T-helper 17 cell (primary cell): ENCODE results near the gene ZDHHC13. TPM values are rescaled to one million over a fixed set of nuclear protein-coding genes. Genes with fewer than 3 reads are reported as not detected.

Experiments
- ATAC-seq: fragments of 150-1000 bp; cut with Tn5 transposase; 2 replicates; pipeline ENCODE4 v1.10.0; 2021; ENCODE audit warnings: mild to moderate bottlenecking, moderate library complexity
- DNase-seq, 3 donors: peaks; one replicate each; pipeline versions ENCODE4 v3.0.0 to v3.0.0-alpha.2; 2020 to 2021
- H3K9me3 ChIP-seq: one replicate; pipeline ENCODE4 v1.7.0; 2013; ENCODE audit warnings: low read length, mild to moderate bottlenecking; ENCODE audit not compliant: control insufficient read depth, poor library complexity, severe bottlenecking
- H3K27ac Mint-ChIP-seq: one replicate; pipeline ENCODE4 v1.8.0; 2022; ENCODE audit warnings: mild to moderate bottlenecking, moderate library complexity, mixed read lengths
- H3K27me3 Mint-ChIP-seq: one replicate; pipeline ENCODE4 v1.8.0; 2022; ENCODE audit warnings: mixed read lengths
- H3K36me3 Mint-ChIP-seq: one replicate; pipeline ENCODE4 v1.8.0; 2022; ENCODE audit warnings: low read depth, mixed read lengths
- H3K4me1 Mint-ChIP-seq: one replicate; pipeline ENCODE4 v1.8.0; 2022; ENCODE audit warnings: mild to moderate bottlenecking, mixed read lengths
- H3K4me3 Mint-ChIP-seq: one replicate; pipeline ENCODE4 v1.8.0; 2022; ENCODE audit warnings: mild to moderate bottlenecking, moderate library complexity, mixed read lengths
- total RNA-seq, 4 donors: library from RNA in 2 of 4; stranded (reverse) in 2 of 4; gene quantifications; one replicate each; pipeline ENCODE4 v1.2.3 and lab custom pipeline; 2022 to 2026

The ZDHHC13 gene
- total RNA-seq, 2 donors from 2014 or later: 7.3 to 13.3 TPM

GRCh38 chr11:19187114-19187832 is 70.3 kb downstream of the ZDHHC13 start:
- no peaks in the 10 kb centered on the region for H3K27me3 Mint-ChIP-seq
- H3K4me1 Mint-ChIP-seq: no peaks in the 10 kb centered on the region
- H3K9me3 ChIP-seq: no peaks in the 10 kb centered on the region
- H3K27ac Mint-ChIP-seq: no peak overlapping the region
- ATAC-seq (no peak), DNase-seq (no peak)
- no peak overlapping the region for H3K4me3 Mint-ChIP-seq
- no peaks in the 10 kb centered on the region for H3K36me3 Mint-ChIP-seq

DNA sequence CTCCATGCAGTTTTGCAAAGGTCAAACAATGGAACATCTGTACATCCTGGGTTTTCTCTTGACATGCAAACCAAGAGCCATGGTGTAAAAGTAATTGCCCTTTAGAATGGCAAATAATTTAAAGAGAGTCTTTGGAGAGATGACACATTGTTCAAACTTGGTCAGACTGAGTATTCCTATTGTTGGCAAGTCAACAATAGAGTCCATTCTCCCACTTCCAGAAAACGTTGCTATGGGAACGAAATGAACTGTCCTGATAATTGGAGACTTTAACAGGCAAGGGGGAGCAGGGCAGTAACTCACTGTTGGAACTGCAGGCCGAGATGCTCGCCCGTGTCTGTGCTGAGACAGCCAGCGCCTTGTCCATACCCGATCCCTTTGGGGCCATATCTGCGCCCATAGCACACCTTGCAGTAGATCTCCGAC is 70.9 kb downstream of the ZDHHC13 start:
- H3K9me3 ChIP-seq: no peaks in the 10 kb centered on the region
- Mint-ChIP-seq H3K27me3 (no peaks in the 10 kb centered on the region), H3K4me1 (no peaks in the 10 kb centered on the region), H3K4me3 (no peak overlapping the region), H3K27ac (no peak overlapping the region), H3K36me3 (no peaks in the 10 kb centered on the region)
- ATAC-seq (no peak), DNase-seq (no peak)

DNA sequence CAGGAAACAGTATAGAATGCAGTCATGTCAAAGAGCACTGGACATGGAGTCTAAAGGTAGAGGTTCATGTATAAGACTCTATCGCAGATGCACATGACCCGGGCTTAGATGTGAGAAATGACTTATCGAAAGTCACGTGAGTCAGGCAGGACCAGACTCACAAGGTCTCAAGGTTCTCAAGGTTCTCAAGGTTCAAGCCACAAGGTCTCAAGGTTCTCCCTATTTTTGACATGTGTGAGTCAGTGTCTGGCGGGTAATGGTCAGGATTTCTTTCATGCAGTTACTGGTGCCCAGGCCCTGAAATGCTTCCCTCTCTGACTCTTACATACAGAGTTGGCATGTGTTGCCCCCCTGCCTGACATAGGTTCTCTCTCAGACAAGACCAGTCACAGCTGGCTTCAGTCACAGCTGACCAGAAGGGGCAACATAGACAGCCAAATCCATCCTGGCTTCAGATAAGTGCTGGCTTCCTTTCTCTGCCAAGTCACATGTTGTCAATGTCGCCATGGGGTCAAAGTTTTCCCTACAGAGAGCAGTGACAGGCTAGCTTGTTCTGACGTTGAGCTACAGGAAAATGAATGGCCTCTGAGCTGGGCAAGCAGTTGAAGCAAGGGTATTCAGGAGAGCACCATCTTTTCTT is 74.7 kb downstream of the ZDHHC13 start:
- no peaks in the 10 kb centered on the region for H3K9me3 ChIP-seq
- H3K36me3 Mint-ChIP-seq: no peaks in the 10 kb centered on the region
- ATAC-seq (no peak), DNase-seq (no peak)
- H3K27ac Mint-ChIP-seq: no peak overlapping the region
- no peaks in the 10 kb centered on the region for H3K4me1 Mint-ChIP-seq
- no peak overlapping the region for H3K4me3 Mint-ChIP-seq
- H3K27me3 Mint-ChIP-seq: no peaks in the 10 kb centered on the region

GRCh38 chr11:19193916-19194315 is 76.9 kb downstream of the ZDHHC13 start:
- no peaks in the 10 kb centered on the region for H3K4me1 Mint-ChIP-seq
- no peaks in the 10 kb centered on the region for H3K27me3 Mint-ChIP-seq
- no peaks in the 10 kb centered on the region for H3K9me3 ChIP-seq
- H3K27ac Mint-ChIP-seq: no peak overlapping the region
- no peak for DNase-seq
- no peak overlapping the region for H3K4me3 Mint-ChIP-seq
- ATAC-seq: no peak
- no peaks in the 10 kb centered on the region for H3K36me3 Mint-ChIP-seq

- H3K9me3 ChIP-seq: no peaks in the 10 kb centered on the region
- ATAC-seq (no peak), DNase-seq (no peak)
- Mint-ChIP-seq H3K4me3 (no peak overlapping the region), H3K4me1 (no peaks in the 10 kb centered on the region), H3K27ac (no peak overlapping the region), H3K27me3 (peaks cover 4% of the 10 kb centered on the region), H3K36me3 (no peaks in the 10 kb centered on the region)
Measured at GRCh38 chr11:19194620-19195308, 77.8 kb downstream of the ZDHHC13 start.

DNA sequence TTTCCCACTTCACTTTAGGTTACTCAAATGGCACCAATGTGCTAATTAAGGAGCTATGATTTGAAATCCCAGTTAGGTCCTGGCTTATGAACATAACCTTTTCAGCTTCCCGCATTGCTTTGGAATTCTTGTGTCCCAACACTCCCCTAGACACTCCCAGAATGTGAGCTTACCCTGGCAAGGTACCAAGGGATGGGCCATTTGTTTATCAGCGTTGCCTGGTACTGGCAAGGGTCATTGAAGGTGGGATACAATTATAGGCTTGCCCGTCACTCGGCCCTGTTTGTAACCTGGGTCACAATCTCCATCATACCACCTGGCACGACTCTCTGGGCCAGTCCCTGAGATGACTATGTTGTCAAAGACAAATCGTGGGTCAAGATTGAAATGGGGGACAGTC is 79.5 kb downstream of the ZDHHC13 start:
- no peaks in the 10 kb centered on the region for H3K4me1 Mint-ChIP-seq
- H3K27me3 Mint-ChIP-seq: peaks cover 19% of the 10 kb centered on the region
- ATAC-seq: no peak
- H3K4me3 Mint-ChIP-seq: no peak overlapping the region
- H3K36me3 Mint-ChIP-seq: no peaks in the 10 kb centered on the region
- H3K9me3 ChIP-seq: no peaks in the 10 kb centered on the region
- no peak for DNase-seq
- H3K27ac Mint-ChIP-seq: no peak overlapping the region

DNA sequence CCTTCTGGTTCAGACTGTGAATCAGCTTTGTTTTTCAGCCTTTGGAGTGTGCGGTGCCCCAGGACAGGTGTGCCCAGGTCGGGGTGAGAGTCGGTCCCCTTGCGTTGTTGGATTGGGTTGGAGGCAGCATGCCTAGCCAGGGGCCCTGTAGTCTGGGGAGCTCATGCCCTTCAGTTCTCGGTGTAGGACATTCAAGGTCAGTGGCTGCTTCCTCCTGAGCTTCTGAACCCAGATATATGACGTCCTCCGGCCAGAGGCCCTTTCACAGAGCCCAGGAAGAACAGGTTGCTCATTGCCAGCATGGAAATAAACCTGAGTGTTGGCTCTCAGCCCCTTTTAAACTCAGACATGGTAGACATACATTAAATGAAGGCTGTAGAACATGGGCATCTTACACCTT is 82.1 kb downstream of the ZDHHC13 start:
- Mint-ChIP-seq H3K27me3 (peaks cover 29% of the 10 kb centered on the region), H3K36me3 (no peaks in the 10 kb centered on the region), H3K4me1 (no peaks in the 10 kb centered on the region), H3K27ac (no peak overlapping the region), H3K4me3 (no peak overlapping the region)
- H3K9me3 ChIP-seq: no peaks in the 10 kb centered on the region
- ATAC-seq (no peak), DNase-seq (no peak)

DNA sequence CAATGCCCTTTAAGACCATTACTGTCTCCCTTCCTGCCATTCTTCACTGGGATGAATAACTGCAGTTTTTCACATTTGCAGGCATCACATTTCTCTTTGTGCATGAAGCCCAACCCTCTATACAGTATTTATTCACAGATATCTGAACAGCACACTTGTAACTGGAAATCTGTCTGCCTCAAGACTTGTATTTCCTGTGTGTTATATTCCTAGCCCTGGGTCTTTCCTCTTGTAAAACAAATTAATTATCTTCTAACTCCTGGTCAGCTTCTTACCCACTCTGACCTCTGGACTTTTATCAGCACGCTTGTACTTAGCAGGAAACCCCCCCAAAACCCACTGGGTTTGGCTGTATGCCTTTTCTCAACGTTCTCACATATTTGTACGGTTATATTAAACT is 82.8 kb downstream of the ZDHHC13 start:
- H3K4me1 Mint-ChIP-seq: no peaks in the 10 kb centered on the region
- H3K9me3 ChIP-seq: no peaks in the 10 kb centered on the region
- H3K27me3 Mint-ChIP-seq: peaks cover 29% of the 10 kb centered on the region
- H3K27ac Mint-ChIP-seq: no peak overlapping the region
- no peak for DNase-seq
- no peaks in the 10 kb centered on the region for H3K36me3 Mint-ChIP-seq
- no peak for ATAC-seq
- no peak overlapping the region for H3K4me3 Mint-ChIP-seq

GRCh38 chr11:19200410-19201201 is 83.6 kb downstream of the ZDHHC13 start:
- H3K4me1 Mint-ChIP-seq: no peaks in the 10 kb centered on the region
- DNase-seq (no peak), ATAC-seq (no peak)
- H3K27me3 Mint-ChIP-seq: peaks cover 29% of the 10 kb centered on the region
- H3K27ac Mint-ChIP-seq: no peak overlapping the region
- no peaks in the 10 kb centered on the region for H3K36me3 Mint-ChIP-seq
- no peaks in the 10 kb centered on the region for H3K9me3 ChIP-seq
- no peak overlapping the region for H3K4me3 Mint-ChIP-seq

DNA sequence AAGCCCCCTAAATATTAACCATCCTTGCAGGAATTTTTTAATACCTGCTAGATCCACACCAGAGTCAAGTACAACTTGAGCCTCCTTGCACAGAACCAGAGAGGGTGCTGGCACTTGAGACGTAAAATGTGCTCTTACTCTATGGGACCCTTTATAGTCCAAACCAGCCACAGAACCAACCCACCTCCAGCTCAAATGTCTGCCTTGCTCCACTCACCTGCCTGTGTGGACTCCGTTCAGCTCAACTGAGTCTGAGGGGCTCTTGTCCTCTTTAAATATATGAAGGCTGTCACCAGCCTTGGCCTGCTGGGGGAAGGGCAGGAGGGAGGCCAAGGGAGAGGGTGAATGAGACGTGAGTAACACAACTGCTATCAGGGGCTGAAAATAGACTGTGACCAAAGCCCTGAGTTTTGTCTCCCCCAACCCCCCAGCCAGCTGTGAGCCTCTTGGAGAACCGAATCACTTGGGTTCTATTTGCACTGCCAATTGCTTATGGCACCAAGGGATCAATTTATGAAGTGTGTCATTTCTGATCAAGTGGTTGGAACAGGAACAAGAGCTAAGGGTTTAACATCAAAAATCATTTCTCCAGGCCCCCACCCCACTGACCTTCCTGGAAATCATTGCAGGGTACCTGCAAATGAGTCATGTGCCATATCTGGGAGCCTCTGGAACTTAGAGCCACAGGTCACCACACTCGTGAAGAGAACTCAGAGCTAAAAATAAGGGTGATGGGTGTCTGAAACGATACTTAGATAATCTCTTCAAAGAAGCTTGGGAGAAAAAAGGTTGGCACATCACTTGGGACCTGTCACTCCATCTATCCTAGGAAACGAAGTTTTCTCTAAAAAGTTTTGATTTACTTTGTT is 85.0 kb downstream of the ZDHHC13 start, which contains the start of gene CSRP3:
TSS of gene CSRP3 (minus strand) at position 247 of the 869 bp plus-strand sequence. CDS start 9,535 bp downstream, outside the sequence.
- Mint-ChIP-seq H3K4me1 (no peaks in the 10 kb centered on the region), H3K27me3 (peaks cover 34% of the 10 kb centered on the region), H3K4me3 (peak within 1 kb of the TSS; percentile 9), H3K27ac (no peak within 1 kb of the TSS), H3K36me3 (peaks cover 1% of the 10 kb centered on the region)
- no peak for DNase-seq
- no peaks in the 10 kb centered on the region for H3K9me3 ChIP-seq
- no peak for ATAC-seq

DNA sequence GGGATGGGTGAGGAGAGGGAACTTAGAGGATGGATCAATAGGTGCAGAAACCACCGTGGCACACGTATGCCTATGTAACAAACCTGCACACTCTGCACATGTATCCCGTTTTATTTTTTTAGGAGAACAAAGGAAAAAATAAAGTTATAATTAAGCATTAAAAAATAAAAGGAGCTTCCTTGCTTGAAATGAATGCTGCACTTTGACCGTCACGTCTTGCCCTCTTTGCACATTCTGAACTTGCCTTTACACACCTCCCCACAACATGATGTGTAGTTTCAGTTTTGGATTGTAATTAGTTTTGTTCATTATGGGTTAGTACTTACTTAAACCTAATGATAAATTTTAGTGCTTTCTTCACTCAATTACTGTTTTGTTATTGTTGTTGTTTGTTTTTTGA is 87.9 kb downstream of the ZDHHC13 start:
- Mint-ChIP-seq H3K4me3 (no peak overlapping the region), H3K4me1 (no peaks in the 10 kb centered on the region), H3K27ac (no peak overlapping the region), H3K27me3 (peaks cover 58% of the 10 kb centered on the region), H3K36me3 (peaks cover 2% of the 10 kb centered on the region)
- DNase-seq (no peak), ATAC-seq (no peak)
- H3K9me3 ChIP-seq: no peaks in the 10 kb centered on the region

DNA sequence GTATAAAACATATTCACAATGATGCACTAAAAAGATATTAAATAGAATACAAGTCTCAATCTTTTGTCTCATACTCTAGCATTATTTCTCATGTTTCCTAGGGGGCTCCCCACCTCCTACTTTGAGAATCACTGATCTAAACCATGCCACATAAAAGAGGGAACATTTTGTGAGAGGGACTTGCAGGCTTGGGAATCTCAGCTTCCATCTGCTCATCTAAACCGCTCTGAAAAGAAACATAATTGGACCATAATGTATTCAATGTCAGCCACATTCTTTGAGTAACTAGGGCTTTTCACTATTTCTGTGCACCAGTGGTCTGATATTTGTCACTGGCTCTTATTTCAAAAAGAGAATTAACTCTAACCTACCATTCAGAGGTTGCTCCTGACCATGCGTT is 91.2 kb downstream of the ZDHHC13 start:
- H3K9me3 ChIP-seq: no peaks in the 10 kb centered on the region
- Mint-ChIP-seq H3K27ac (no peak overlapping the region), H3K4me3 (no peak overlapping the region), H3K27me3 (peaks cover 48% of the 10 kb centered on the region), H3K4me1 (no peaks in the 10 kb centered on the region), H3K36me3 (peaks cover 2% of the 10 kb centered on the region)
- ATAC-seq (no peak), DNase-seq (no peak)
